Activated CD8-positive, alpha-beta memory T cell treated with anti-CD3 and anti-CD28 coated beads, Interleukin-2, amount 50 U/mL, for 24 hours (primary cell): ENCODE data around the gene TSN.
"Not testable (repeated sequence)": the region's sequence is repeated elsewhere in the genome, so short reads cannot be mapped to it uniquely, and the experiment has no call there.

Source experiments
- DNase-seq: peaks from one replicate; pipeline ENCODE4 v3.0.0-alpha.2; 2020; ENCODE audit errors: extremely low read depth

The TSN gene

GRCh38 chr2:121801916-121802315, 46.5 kb downstream of the TSN start:
- no peak for DNase-seq

- no peak for DNase-seq
Observed at GRCh38 chr2:121803503-121803902, 48.1 kb downstream of the TSN start.

- no peak for DNase-seq
Observed at GRCh38 chr2:121804340-121804739, 48.9 kb downstream of the TSN start.

- DNase-seq, result no peak
Observed at GRCh38 chr2:121804997-121805765, 49.7 kb downstream of the TSN start.

GRCh38 chr2:121805766-121806143, 50.3 kb downstream of the TSN start:
- DNase-seq, result no peak

- not testable (repeated sequence) for DNase-seq
Observed at GRCh38 chr2:121807771-121808170, 52.3 kb downstream of the TSN start.

- no peak for DNase-seq
Observed at GRCh38 chr2:121809607-121810006, 54.2 kb downstream of the TSN start.

GRCh38 chr2:121810959-121811853, 55.8 kb downstream of the TSN start:
- no peak for DNase-seq

GRCh38 chr2:121813083-121813482, 57.6 kb downstream of the TSN start:
- DNase-seq, result not testable (repeated sequence)

GRCh38 chr2:121815216-121815615, 59.8 kb downstream of the TSN start:
- no peak for DNase-seq

- no peak for DNase-seq
Observed at GRCh38 chr2:121816797-121817196, 61.3 kb downstream of the TSN start.

- DNase-seq, result not testable (repeated sequence)
Observed at GRCh38 chr2:121817304-121817703, 61.9 kb downstream of the TSN start.
